GM19328 (cell line): ENCODE results near the gene FBXO33.

Source experiments
- ATAC-seq: cut with Tn5 transposase; IDR thresholded peaks from one replicate; pipeline ENCODE4 v1.9.1; 2021; ENCODE audit warnings: mild to moderate bottlenecking, moderate library complexity; ENCODE audit not compliant: unreplicated experiment

The FBXO33 gene

DNA sequence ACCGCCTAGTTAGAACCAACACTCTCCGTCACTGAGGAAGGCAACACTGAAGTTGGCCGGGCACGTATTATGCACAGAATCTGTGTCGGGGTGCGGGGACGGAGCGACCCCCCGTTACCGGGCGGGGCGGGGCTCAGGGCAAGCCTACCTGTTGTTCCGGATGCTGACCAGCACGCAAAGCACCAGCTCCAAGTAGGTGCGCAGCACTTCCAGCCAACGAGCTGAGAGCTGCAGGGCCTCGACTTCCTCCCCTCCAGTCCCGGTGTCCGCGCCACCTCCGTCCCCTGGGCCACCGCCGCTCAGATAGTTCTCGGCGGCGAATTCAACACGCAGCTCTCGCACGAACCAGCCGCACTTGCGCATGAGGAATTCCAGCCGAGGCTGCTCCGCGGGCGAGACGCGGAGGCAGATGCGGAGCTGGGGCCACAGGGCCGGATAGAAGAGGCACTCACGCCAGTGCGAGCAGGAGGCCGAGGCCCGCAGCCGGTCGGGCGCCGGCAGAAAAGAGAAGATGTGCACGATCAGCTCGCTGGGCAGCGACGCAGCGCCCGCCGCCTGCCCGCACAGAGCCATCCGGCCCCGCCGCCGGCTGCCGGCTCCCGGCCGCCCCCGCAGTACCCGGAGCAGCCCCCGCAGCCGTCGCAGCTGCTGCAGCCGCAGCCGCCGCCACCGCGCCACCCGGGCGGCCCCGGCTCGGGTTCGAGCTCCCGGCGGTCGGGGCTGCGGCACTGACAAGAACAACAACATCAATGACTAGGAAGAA lies 636 bp downstream of the FBXO33 start:
- ATAC-seq, result peak; percentile 6

DNA sequence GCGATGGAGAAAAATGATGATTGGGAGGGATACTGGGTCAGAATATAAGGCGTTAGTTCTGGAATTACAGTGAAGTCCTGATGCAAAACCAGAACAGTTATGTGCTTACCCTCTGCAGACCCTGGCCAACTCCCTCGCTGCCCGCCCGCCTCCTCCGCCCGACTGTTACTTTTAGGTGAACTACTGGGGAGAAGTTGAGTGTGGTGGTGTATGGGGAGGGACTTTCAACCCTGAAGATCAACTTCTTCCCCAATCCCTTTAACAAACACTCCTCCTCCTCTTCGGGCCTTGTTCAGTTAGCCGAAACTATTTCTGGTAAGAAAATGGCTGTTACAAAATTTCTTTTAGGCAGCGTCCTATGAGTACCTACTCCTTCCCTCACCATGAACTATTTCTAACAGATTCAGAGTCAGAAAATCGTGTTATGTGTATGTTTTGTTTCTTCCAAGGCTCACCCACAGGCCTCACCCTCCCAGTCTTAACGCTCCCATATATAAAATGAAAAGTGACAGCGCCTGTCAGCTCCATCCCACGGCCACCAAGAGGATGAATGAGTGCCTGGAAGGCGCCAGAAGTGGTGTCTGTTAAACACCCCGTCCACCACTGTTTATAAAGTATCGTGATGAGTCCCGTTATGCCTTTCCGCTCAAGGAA lies 1.3 kb downstream of the FBXO33 start:
- no peak for ATAC-seq

DNA sequence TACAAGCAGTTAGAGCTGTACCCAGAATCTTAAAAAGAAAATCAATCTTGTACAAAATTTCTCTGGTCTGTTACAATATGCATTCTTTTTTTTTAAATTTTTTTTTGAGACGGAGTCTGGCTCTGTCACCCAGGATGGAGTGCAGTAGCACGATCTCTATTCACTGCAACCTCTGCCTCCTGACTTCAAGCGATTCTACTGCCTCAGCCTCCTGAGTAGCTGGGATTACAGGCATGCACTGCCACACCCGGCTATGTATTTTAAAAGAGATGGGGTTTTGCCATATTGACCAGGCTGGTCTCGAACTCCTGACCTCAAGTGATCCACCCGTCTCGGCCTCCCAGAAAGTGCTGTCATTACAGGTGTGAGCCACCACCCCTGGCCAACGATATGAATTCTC lies 4.1 kb downstream of the FBXO33 start:
- ATAC-seq, result no peak

DNA sequence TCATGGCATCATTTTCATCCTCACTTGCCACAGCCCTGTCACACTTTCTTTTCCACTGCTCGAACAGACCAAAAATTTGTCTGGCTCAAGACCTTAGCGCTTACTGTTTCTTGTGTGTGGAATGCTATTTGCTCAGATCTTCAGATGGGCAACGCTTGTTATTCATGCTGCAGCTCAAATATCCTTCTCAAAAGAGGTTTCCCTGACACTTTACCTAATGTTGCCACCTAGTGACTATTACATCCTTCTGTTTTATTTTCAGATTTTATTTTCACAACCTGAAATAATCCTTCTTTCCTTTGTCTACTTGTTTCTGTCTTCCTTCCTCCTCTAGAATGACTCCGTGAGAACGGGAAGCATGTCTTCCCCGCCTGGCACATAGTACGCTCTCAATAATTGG lies 5.6 kb downstream of the FBXO33 start:
- ATAC-seq, result no peak

DNA sequence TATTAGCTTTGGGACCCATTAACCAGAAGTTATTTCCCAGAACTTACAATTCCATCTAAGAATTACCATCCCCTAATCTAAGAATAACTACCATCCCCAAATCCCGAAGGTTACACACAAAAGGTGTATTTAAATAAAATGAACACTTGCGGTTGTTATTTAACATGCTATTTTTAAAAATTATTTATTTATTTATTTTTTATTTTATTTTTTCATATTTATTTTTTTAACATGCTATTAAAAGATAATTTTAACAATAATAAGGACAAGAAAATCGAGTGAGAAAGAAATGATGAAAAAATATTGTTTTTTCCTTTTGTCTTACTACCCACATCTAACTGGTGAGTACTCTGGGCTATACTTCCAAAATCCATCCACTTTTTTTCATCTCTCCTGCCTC lies 6.3 kb downstream of the FBXO33 start:
- ATAC-seq, result no peak

DNA sequence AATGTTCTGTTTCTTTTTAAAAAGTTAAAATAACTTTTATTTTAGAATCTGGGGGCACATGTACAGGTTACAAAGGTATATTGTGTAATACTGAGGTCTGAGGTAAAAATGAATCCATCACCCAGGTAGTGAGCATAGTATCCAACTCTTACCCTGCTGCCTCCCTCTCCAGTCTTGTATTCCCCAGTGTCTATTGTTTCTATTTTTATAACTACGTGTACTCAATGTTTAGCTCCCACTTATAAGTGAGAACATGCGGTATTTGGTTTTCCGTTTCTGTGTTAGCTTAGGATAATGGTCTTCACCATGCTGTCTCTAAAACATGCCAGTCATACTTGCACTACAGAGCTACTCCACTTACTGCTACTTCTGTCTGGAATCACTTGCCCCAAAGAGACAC lies 8.4 kb downstream of the FBXO33 start:
- ATAC-seq, result no peak

DNA sequence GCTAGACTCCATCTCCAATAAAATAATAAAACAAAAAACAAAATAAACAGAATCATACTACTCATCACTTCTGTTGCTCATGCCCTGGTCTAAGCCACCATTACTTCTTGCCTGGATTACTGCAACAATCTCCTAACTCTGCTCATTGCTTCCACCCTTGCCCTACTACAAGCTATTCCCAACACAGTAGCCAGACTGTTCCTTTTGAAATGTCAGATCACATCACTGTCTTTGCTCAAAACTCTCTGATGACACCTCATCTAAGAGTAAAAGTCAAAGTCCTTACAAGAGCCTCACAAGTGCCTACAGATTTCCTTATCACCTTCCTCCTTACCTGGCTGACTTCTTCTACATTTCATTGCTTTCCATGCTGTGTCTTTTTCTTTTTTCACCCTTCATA lies 10.0 kb downstream of the FBXO33 start:
- no peak for ATAC-seq

DNA sequence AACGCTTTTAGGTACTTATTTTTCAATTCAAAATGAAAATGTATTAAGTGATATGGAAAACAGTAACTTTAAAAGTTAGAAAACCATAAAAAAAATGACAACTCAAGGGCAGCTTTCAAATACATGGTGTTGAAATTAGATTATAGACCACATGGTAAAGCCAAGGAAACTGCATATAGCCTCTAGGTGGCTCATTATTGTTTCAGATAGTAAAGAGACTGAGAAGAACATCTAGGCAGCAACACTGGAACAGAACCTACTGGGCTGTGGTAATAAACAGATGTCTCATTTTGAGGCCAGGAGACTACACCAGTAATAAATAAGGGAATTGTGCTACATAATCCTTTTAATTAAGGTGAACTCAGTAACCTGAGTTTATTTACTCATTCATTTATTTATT lies 13.0 kb downstream of the FBXO33 start:
- no peak for ATAC-seq

DNA sequence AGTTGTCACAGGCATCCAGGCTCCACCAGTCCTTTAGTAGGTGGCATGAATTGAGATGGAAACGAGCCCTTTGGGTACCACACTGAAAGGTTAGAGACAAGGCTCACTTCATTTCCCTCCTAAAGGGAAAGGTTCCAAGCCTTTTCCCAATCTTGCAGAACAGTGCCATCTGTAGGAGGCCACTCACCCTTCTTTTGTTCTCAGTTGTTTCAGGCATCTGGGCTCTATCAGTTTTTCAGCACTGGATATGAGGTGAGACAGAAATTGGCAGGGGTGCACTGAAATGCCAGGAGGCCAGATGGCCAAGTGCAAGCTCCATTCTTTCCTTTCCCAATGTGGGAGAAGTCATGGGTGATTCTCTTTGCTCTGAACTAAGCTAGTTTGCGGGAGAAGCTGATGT lies 15.2 kb downstream of the FBXO33 start:
- no peak for ATAC-seq

DNA sequence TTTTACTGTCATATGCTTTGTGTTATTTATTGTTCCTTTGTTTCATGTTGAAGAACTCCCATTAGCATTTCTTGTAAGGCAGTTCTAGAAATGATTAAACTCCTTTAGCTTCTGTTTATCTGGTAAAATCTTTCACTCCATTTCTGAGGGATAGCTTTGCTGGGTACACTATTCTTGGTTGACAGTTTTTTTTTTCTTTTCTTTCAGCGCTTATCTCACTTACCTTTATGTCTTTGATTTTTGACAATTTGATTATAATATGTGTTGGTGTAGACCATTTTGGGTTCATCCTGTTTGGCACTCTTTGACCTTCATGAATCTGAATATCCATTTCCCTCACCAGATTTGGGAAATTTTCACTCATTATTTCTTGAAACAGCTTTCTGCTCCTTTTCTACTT lies 16.2 kb downstream of the FBXO33 start:
- no peak for ATAC-seq

DNA sequence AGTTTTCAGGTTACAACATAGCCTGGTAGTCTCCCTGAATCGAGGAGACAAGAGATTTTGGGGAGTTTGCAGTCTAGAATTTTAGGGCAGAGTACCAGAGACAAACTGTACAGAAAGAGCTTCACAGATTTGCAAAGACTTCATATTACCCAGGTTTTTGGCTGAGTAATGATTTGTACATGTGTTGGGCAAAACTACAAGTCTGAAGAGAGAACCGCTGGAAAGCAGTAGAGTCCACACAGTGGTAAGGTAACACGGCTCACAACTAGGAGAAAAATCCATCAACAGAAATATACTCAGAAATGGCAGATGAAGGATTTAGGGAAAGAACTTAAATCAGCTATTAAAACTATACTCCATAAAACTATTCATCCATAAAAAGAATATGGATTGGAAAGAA lies 25.7 kb downstream of the FBXO33 start:
- ATAC-seq, result no peak

DNA sequence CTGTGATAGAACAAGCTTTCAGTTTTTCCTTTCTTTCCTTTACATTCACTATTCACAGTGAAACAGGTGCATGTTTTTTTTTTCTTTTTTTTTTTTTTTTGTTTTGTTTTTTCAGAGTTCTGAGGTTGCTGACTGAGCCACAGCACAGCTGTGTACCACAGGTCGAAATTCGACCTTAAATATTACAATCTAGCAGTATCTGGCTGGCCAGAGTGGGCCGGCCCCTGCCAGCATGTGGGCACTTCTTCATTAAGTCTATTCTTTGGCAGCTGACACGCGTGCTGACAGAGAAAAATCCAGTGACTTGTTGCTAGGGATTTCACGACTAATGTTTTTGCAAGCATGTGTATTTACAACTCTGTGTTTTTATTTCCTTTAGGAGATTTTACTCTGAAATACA lies 33.9 kb downstream of the FBXO33 start:
- ATAC-seq, result no peak

DNA sequence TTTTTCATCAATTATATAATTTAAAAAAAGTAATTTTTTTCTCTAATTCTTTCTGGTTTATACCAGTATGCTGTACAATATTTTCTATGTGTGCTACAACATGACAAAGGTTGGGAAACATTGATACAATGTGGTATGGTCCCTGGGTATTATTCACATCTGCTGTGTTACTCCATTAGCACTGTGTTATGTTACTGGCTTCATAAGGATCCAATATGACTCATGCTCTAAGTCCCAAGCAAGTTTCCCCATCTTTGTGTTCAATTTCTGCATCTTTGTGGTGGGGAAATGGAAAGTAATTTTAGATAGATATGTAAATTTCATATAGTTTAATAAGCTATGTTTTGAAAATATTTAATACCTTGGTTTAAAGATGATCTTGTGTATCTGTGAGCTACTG lies 35.8 kb downstream of the FBXO33 start:
- no peak for ATAC-seq

DNA sequence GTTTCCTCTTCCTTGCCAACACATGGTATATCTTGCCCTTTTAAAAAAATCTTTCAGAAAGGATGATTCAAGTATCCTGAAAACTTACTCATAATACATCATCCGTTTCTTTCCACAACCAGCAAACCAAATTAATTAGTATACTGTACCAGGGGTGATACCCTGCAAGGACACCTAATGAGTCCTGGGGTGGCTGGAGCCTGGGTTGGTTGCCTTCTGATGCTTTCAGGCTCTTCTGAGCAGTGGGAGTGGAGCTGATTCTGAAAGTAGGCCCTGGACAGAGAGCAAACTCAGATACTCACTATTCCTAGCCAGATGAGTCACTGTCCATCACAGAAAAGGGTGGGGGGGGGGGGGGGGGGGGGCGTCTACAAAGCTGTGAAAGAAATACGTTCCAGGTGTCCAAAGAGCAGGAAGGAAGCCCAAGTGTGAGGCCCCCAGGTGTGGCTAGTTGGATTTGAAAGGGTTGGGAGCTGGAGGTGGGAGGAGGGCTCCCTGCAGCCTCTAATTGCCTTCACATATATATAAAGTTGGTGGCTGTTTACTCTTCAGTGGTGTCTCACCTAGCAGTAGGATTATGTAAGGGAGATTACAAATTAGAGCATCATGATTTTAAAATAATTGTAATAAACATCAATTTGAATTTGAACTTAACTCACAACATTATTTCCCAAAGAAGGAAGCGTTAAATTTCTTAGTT lies 36.5 kb downstream of the FBXO33 start:
- no peak for ATAC-seq

DNA sequence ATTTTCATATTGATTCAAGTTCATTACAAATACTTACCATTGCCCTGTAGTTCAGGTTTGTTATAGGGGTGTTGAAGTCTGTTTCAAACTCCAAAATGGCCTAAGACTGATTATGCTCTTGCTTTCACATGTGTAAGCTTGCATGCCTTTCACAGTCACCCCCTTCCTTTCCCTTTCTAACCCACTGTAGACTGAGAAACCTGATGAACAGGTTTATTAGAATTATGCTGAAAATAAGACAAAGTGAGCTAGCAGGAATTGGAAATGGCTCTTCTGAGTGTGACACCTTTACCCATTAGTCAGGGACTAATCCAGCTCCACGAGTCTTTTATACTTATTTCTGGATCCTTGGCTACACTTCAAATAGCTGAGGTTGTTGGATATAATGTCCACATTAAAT lies 38.9 kb downstream of the FBXO33 start:
- ATAC-seq, result no peak

DNA sequence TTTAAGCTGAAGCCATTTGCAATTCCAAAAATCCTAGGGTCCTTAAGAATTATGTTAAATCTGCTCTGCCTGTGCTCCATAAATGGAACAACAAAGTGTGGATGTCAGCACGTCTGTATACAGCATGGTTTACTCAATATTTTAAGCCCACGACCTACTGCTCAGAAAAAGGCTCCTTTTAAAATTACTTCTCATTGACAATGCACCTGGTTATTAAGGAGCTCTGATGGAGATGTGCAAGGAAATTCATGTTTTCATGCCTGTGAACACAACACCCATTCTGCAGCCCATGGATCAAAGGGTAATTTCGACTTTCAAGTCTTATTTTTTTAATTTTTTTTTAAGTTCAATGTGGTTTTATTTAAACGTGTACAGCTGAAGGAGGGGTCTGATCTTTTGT lies 48.1 kb downstream of the FBXO33 start:
- ATAC-seq, result no peak

DNA sequence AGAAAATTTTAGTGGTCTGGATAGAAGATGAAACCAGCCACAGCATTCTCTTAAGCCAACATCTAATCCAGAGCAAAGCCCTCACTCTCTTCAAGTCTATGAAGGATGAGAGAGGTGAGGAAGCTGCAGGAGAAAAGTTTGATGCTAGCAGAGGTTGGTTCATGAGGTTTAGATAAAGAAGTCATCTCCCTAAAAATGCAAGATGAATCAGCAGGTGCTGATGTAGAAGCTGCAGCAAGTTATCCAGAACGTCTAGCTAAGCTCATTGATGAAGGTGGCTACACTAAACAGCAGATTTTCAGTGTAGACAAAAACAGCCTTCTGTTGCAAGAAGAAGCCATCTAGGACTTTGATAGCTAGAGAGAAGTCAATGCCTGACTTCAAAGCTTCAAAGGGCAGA lies 48.5 kb downstream of the FBXO33 start:
- no peak for ATAC-seq

DNA sequence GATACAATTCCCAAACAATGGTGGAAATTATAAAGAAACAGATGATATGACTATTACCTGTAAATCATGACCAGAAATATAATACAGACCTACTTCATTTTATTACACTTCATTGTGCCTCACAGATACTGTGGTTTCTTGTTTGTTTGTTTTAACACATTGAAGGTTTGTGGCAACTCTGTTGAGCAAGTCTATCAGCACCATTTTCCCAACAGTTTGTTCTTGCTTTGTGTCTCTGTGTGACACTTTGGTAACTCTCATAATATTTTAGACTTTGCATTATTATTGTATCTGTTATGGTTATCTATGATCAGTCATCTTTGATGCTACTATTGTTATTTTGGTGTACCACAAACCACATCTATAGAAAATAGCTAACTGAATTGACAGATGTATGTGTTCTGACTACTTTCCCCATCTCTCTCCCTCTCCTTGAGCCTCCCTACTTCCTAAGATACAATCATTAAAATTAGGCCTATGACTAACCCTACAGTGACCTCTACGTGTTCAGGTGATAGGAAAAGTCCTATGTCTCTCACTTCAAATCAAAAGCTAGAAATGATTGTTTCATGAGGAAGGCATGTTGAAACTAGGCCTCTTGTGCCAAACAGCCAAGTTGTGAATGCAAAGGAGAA lies 49.1 kb downstream of the FBXO33 start:
- ATAC-seq, result no peak

DNA sequence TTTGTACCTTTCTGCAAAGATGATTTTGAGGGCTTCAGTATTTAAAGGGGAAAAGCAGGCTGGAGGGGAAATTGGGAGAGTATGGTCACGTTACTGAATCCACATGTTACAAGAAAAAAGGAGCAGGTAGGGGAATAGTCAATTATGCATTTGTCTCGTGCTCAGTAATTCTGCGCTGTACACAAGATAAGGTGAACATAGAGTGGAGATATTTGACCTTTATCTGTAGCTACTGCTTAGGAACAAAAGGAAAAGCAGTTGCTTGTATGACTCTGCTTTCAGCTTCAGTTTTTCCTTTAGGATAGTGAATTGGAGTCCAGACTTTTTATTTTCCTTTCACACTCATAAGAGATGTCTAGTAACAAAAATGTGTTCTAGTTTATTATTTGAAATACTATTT lies 49.8 kb downstream of the FBXO33 start:
- ATAC-seq, result no peak

DNA sequence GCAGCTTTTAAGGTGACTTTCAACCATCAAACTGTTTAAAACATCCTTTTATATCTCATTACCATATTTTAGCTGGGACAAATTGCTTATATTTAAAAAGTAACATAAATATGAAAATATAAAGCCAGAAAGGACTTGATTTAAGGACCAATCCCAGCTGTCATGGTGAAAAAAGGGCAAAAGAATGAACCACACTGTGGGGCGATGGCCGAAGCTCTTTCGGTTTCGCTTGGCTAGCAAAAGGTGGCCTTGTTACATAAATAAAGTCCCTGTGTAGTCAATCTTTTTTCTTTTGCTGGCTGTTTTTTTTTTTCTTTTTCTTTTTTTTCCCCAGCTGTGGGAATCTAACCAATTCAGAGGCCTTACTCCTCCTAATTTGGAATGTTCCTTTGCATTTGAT lies 50.9 kb downstream of the FBXO33 start:
- ATAC-seq, result no peak

DNA sequence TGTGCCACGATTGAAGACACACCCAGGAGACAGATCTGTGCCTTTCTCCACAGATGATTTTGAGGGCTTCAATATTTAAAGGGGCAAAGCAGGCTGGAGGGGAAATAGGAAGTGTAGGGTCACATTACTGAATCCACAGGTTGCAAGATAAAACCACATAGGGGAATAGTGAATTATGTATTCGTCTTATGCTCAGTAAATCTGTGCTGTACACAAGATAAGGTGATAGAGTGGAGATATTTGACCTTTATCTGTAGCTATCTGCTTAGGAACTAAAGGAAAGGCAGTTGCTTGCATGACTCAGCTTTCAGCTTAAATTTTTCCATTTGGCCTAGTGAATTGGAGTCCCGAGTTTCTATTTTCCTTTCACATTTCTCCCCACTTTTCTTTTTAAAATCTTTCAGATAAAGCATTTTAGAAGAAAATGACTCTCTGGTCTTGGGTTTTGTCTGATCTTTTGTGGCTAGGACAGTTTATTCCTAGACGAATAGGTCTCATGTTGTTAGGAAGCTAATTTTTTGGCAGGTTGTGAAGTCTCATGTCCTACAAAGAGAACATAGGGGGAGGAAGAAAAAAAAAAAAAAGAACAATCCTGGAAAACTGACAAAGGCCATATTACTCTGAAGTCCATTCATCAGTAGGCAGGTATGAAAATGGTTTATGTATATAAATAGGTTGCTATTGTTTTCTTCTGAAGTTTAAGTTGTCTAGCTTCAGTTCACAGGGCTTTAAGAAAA lies 55.4 kb downstream of the FBXO33 start:
- ATAC-seq, result no peak
